IMR-90 (cell line): ENCODE data around the gene CREBBP. TPM values are rescaled to one million over a fixed set of nuclear protein-coding genes. Genes with fewer than 3 reads are reported as not detected.

Source experiments
- ATAC-seq: fragments of 200-7000 bp; cut with Tn5 transposase; 2 replicates; pipeline ENCODE4 v1.9.1; 2020; ENCODE audit warnings: low read depth, mild to moderate bottlenecking, moderate library complexity
- BruUV-seq: library from RNA; stranded (reverse); fragments of 400-500 nt; replicated peaks from 2 replicates; lab custom pipeline; 2021; lab: Mats Ljungman, UMichigan
- CTCF ChIA-PET: fragments of 300-600 bp; formaldehyde crosslinking; extraction: SDS; loops from one replicate; lab custom pipeline; 2021; ENCODE audit warnings: antibody characterized with exemption; lab: Yijun Ruan, JAX
- POLR2A ChIA-PET: fragments of 300-600 bp; sonication (Branson Sonifier 250); formaldehyde crosslinking; loops from one replicate; lab custom pipeline; 2022; ENCODE audit warnings: antibody characterized with exemption; ENCODE audit not compliant: unreplicated experiment; lab: Charles Lee
- DNase-seq: peaks from one replicate; pipeline ENCODE4 v3.0.0; 2013
- H2AFZ ChIP-seq: replicated peaks from 2 replicates; pipeline ENCODE3; 2013; ENCODE audit warnings: low read length, mild to moderate bottlenecking; ENCODE audit not compliant: poor library complexity
- H2AK5ac ChIP-seq: 2 replicates; pipeline ENCODE4 v1.6.1; 2013; ENCODE audit warnings: low read depth, low read length, inconsistent platforms
- H2AK9ac ChIP-seq: replicated peaks from 2 replicates; pipeline ENCODE3; 2013; ENCODE audit warnings: mild to moderate bottlenecking, low read depth, low read length, moderate library complexity; ENCODE audit not compliant: poor library complexity
- H2BK120ac ChIP-seq: 2 replicates; pipeline ENCODE4 v1.6.1; 2013; ENCODE audit warnings: low read depth, low read length, inconsistent platforms
- H2BK15ac ChIP-seq: 3 replicates; pipeline ENCODE4 v1.6.1; 2013; ENCODE audit warnings: low read depth, low read length, inconsistent platforms
- H2BK20ac ChIP-seq: 2 replicates; pipeline ENCODE4 v1.6.1; 2013; ENCODE audit warnings: low read depth, mild to moderate bottlenecking, inconsistent platforms, low read length, moderate library complexity
- H2BK5ac ChIP-seq: 2 replicates; pipeline ENCODE4 v1.6.1; 2013; ENCODE audit warnings: mild to moderate bottlenecking, low read depth, low read length, inconsistent platforms; ENCODE audit not compliant: poor library complexity, severe bottlenecking
- H3K14ac ChIP-seq: replicated peaks from 2 replicates; pipeline ENCODE4 v1.6.1; 2013; ENCODE audit warnings: low read depth, low read length, inconsistent platforms
- H3K18ac ChIP-seq: 2 replicates; pipeline ENCODE4 v1.6.1; 2013; ENCODE audit warnings: low read depth, low read length, control low read depth
- H3K23ac ChIP-seq: 2 replicates; pipeline ENCODE4 v1.6.1; 2013; ENCODE audit warnings: low read depth, low read length, inconsistent platforms
- H3K27ac ChIP-seq: 2 replicates; pipeline ENCODE4 v1.5.1; 2013; ENCODE audit warnings: mild to moderate bottlenecking, control low read depth, low read length; ENCODE audit not compliant: insufficient read depth
- H3K27me3 ChIP-seq: 2 replicates; pipeline ENCODE4 v1.6.1; 2013; ENCODE audit warnings: low read length; ENCODE audit not compliant: control insufficient read depth, insufficient read depth
- H3K36me3 ChIP-seq: 2 replicates; pipeline ENCODE4 v1.6.1; 2013; ENCODE audit warnings: low read length, mixed read lengths; ENCODE audit not compliant: control insufficient read depth, insufficient read depth
- H3K4ac ChIP-seq: 2 replicates; pipeline ENCODE4 v1.6.1; 2013; ENCODE audit warnings: low read depth, low read length, inconsistent platforms
- H3K4me1 ChIP-seq: 2 replicates; pipeline ENCODE4 v1.6.1; 2013; ENCODE audit warnings: low read length, mixed read lengths; ENCODE audit not compliant: control insufficient read depth, insufficient read depth
- H3K4me2 ChIP-seq: 2 replicates; pipeline ENCODE4 v1.6.1; 2013; ENCODE audit warnings: low read depth, mild to moderate bottlenecking, control low read depth, low read length, moderate library complexity
- H3K4me3 ChIP-seq: 2 replicates; pipeline ENCODE4 v1.5.1; 2013; ENCODE audit warnings: low read depth, mild to moderate bottlenecking, control low read depth, low read length, moderate library complexity; ENCODE audit not compliant: insufficient read depth
- H3K56ac ChIP-seq: 2 replicates; pipeline ENCODE4 v1.6.1; 2013; ENCODE audit warnings: low read length, inconsistent platforms; ENCODE audit not compliant: insufficient read depth; ENCODE audit errors: extremely low read depth
- H3K79me1 ChIP-seq, 2 experiments: 2 replicates each; pipeline ENCODE4 v1.6.1; 2013; ENCODE audit warnings: low read length in 2 of 2, inconsistent platforms in 1 of 2, low read depth in 1 of 2
- H3K9ac ChIP-seq: 2 replicates; pipeline ENCODE4 v1.6.1; 2013; ENCODE audit warnings: low read depth, low read length, control low read depth
- H3K9me1 ChIP-seq: 2 replicates; pipeline ENCODE4 v1.6.1; 2013; ENCODE audit warnings: low read length, inconsistent platforms; ENCODE audit not compliant: insufficient read depth
- H3K9me3 ChIP-seq: 2 replicates; pipeline ENCODE4 v1.6.1; 2013; ENCODE audit warnings: low read length; ENCODE audit not compliant: control insufficient read depth, insufficient read depth
- H4K20me1 ChIP-seq: 2 replicates; pipeline ENCODE4 v1.6.1; 2013; ENCODE audit warnings: low read length, inconsistent platforms; ENCODE audit not compliant: insufficient read depth
- H4K5ac ChIP-seq: 2 replicates; pipeline ENCODE4 v1.6.1; 2013; ENCODE audit warnings: mild to moderate bottlenecking, low read depth, low read length, control low read depth
- H4K8ac ChIP-seq, 2 experiments: 2 replicates each; pipeline ENCODE4 v1.6.1; 2013; ENCODE audit warnings: low read depth in 2 of 2, low read length in 2 of 2, control low read depth in 1 of 2, inconsistent platforms in 1 of 2
- H4K91ac ChIP-seq: 2 replicates; pipeline ENCODE4 v1.6.1; 2013; ENCODE audit warnings: low read depth, low read length, inconsistent platforms; ENCODE audit not compliant: insufficient read depth
- CEBPB ChIP-seq: IDR thresholded peaks from 2 replicates; pipeline ENCODE4 v1.6.1; 2012; ENCODE audit warnings: low read depth, low read length, improper control_type of control experiment
- RAD21 ChIP-seq: IDR thresholded peaks from 2 replicates; pipeline ENCODE4 v1.6.1; 2012; ENCODE audit warnings: low read length, improper control_type of control experiment
- WGBS, 2 experiments: methylation state at CpG; one replicate each; pipeline versions ENCODE4 v1.1.5 to v1.1.7; 2013; ENCODE audit warnings: missing lambda C conversion rate in 2 of 2; ENCODE audit not compliant: insufficient read length in 1 of 2; ENCODE audit errors: extremely low coverage in 2 of 2; 5-methylcytosine and 5-hydroxymethylcytosine counted together
- dilution Hi-C: fragments of 300-500 bp; cut with HindIII; formaldehyde crosslinking; loops from one replicate; pipeline ENCODE4 v1.14.3; 2018; ENCODE audit warnings: low sequenced_read_pairs; ENCODE audit not compliant: unreplicated experiment
- in situ Hi-C: fragments of 300-500 bp; cut with MboI; formaldehyde crosslinking; loops from 3 replicates; pipeline ENCODE4 v1.14.3; 2019; ENCODE audit warnings: low sequenced_read_pairs, inconsistent platforms, mixed read lengths
- intact Hi-C: fragments of 100-400 bp; cut with micrococcal nuclease; formaldehyde crosslinking; loops from 2 replicates; pipeline ENCODE4 v1.10.0; 2022
- polyA plus RNA-seq, 3 experiments: library from polyadenylated mRNA; depleted of rRNA; stranded (reverse); fragments of >200 nt; gene quantifications; 2 replicates each; pipeline ENCODE4 v1.2.3, GENCODE V29; 2012; ENCODE audit warnings: low replicate concordance in 1 of 3
- total RNA-seq: library from RNA; depleted of rRNA; stranded (reverse); fragments of >200 nt; gene quantifications from 2 replicates; pipeline ENCODE4 v1.2.3, GENCODE V29; 2012

CREBBP gene
- total and polyA plus RNA-seq, 2 of the 4 experiments (the other 2 are of a cell fraction): 7.3 to 12.5 TPM

DNA sequence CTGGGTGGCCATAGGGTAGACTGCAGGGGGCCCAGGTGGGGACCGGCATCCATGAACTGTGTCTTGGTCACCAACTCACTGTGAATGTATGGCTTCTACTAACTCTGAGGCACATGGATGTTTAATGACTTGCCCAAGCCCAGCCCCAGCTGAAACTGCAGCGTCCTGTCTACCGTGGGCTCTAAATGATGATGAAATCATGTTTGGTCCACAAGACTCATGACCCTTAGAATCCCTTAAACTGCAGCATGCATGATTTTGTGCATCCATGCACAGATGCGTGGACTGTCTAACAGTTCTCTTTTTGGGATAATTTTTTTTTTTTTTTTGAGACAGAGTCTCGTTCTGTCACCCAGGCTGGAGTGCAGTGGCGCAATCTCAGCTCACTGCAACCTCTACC is 32.4 kb upstream of the CREBBP start:
- H2AK9ac ChIP-seq: no peak overlapping the region
- H3K4me1 ChIP-seq: no peaks in the 10 kb centered on the region
- DNase-seq: no peak
- in situ Hi-C loops: no loop called here
- peaks cover 7% of the 10 kb centered on the region for H3K27me3 ChIP-seq
- H2BK15ac ChIP-seq: no peak overlapping the region
- no peak for ATAC-seq
- H4K5ac ChIP-seq: no peak overlapping the region
- H4K8ac ChIP-seq: no peak overlapping the region
- no peaks in the 10 kb centered on the region for H3K36me3 ChIP-seq
- H4K91ac ChIP-seq: no peak overlapping the region
- no peak overlapping the region for H3K14ac ChIP-seq
- H3K18ac ChIP-seq: no peak overlapping the region
- no peak overlapping the region for H3K23ac ChIP-seq
- intact Hi-C loops: no loop called here
- H2BK120ac ChIP-seq: no peak overlapping the region
- H3K4me3 ChIP-seq: no peak overlapping the region
- peaks cover 2% of the 10 kb centered on the region for H3K9me3 ChIP-seq
- H3K4me2 ChIP-seq: no peak overlapping the region
- H3K9me1 ChIP-seq: no peaks in the 10 kb centered on the region
- H3K9ac ChIP-seq: no peak overlapping the region
- CTCF ChIA-PET: no interaction called here
- dilution Hi-C loops: no loop called here
- no TSS peak for BruUV-seq
- no peak overlapping the region for H2BK20ac ChIP-seq
- WGBS, 2 experiments: 100% methylated on average over 2 of the region's 6 CpGs; no CpG with 5 or more reads in 1 of the 2 experiments
- H3K56ac ChIP-seq: no peak overlapping the region
- H2BK5ac ChIP-seq: no peak overlapping the region
- no peak overlapping the region for H2AK5ac ChIP-seq
- H3K4ac ChIP-seq: no peak overlapping the region
- POLR2A ChIA-PET: no interaction called here
- H3K79me1 ChIP-seq: no peaks in the 10 kb centered on the region
- H3K27ac ChIP-seq: no peak overlapping the region
- no peak for TF ChIP-seq RAD21
- 0 out of 2 replicates have a peak, but pooled peaks have one; percentile 11 for TF ChIP-seq CEBPB
- H4K20me1 ChIP-seq: no peaks in the 10 kb centered on the region
- no peak overlapping the region for H2AFZ ChIP-seq
